Medulla oblongata (tissue), 1 donor: ENCODE results near the gene ANO7.
A peak's percentile ranks its signal among the peaks of the same experiment; 100 is the strongest.

Experiments
- DNase-seq: peaks from one replicate; pipeline ENCODE4 v3.0.0-alpha.2; 2015; ENCODE audit errors: extremely low spot score

The ANO7 gene, protein sequence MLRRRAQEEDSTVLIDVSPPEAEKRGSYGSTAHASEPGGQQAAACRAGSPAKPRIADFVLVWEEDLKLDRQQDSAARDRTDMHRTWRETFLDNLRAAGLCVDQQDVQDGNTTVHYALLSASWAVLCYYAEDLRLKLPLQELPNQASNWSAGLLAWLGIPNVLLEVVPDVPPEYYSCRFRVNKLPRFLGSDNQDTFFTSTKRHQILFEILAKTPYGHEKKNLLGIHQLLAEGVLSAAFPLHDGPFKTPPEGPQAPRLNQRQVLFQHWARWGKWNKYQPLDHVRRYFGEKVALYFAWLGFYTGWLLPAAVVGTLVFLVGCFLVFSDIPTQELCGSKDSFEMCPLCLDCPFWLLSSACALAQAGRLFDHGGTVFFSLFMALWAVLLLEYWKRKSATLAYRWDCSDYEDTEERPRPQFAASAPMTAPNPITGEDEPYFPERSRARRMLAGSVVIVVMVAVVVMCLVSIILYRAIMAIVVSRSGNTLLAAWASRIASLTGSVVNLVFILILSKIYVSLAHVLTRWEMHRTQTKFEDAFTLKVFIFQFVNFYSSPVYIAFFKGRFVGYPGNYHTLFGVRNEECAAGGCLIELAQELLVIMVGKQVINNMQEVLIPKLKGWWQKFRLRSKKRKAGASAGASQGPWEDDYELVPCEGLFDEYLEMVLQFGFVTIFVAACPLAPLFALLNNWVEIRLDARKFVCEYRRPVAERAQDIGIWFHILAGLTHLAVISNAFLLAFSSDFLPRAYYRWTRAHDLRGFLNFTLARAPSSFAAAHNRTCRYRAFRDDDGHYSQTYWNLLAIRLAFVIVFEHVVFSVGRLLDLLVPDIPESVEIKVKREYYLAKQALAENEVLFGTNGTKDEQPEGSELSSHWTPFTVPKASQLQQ

DNA sequence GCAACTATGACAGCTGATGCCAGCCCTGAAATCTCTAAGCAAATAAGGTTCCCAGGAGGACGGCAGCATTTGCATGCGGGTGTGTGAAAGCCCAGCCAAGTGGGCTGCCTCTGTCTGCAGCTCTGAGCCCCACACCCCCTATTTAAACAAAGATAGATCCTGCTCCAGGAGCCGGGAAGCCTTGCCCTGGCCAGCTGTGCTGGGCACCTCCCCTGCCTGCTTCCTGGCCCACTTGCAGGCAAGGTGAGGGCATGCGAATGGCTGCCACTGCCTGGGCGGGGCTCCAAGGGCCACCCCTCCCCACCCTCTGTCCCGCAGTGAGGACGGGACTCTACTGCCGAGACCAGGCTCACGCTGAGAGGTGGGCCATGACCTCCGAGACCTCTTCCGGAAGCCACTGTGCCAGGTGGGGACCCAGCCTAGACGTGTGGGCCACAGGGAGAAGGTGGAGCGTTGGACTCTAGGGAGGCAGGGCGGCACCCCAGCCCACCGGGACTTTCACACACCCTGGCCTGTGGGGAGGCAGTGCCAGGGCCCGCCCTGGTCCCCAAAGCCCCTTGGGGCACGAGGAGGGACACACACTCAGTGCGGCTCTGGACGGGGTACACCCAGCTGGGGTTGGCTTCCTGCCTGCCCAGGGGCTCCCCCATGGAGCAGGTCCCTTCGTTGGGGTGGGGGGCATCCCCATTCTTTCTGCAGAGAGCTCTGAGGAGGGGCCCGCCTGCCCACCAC is at the start of gene ANO7:
TSS of gene ANO7 (plus strand) at position 317 of the 732 bp plus-strand sequence. CDS start 1,387 bp downstream, outside the sequence.
- DNase-seq, result no peak

DNA sequence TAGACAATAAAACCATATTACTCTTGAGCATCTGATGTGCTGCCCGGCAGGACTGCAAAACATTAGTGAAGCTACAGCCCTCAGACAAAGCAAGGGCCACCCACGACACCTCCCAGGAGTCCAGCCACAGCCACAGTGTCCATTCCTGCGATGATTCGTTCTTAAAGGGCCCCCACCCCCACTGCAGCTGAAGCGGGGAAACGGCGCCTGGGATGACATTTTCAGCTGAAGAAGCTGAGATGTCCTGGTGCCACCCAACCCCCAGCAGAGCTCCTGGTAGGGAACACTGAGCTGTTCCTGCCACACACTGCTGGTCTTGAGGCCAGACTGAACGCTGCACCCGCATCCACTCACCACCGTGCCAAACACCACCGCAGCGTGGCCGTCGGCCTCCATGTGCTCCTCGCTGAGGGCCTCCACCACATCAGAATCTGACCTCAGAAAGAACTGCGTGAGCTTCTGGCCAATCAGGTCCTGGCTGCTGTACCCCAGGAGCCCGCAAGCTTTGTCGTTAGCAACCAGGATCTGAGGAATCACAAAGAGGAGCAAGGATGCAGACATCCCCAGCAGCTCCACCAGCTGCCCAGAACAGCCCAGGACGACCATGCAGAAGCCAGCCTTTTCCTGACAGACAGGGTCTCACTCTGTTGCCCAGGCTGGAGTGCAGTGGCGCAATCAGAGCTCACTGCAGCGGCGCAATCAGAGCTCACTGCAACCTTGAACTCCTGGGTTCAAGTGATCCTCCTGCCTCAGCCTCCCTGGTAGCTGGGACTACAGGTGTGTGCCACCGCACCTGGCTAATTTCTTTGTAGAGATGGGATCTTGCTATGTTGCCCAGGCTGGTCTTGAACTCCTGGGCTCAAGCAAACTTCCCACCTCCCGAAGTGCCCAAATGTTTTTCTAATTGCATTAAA is 48.7 kb upstream of the ANO7 start:
- no peak for DNase-seq

DNA sequence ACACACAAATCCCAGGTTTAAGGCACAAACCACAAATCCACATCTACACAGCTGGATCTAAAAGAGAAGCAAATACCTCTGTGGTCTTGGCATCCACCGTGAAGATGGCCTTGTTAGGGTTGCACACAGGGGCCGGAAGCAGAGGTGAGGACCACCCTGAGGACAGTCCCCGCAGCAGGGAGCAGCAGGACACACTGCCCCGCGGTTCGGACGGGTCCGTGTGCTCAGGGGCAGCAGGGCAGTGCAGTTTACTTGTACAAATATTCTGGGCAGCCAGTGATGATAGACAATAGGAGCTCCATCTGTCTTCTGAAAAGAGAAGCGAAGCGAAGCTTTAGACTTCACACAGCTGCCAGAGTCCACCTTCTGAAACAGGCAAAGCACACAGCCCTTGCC is 48.0 kb upstream of the ANO7 start:
- DNase-seq, result no peak

DNA sequence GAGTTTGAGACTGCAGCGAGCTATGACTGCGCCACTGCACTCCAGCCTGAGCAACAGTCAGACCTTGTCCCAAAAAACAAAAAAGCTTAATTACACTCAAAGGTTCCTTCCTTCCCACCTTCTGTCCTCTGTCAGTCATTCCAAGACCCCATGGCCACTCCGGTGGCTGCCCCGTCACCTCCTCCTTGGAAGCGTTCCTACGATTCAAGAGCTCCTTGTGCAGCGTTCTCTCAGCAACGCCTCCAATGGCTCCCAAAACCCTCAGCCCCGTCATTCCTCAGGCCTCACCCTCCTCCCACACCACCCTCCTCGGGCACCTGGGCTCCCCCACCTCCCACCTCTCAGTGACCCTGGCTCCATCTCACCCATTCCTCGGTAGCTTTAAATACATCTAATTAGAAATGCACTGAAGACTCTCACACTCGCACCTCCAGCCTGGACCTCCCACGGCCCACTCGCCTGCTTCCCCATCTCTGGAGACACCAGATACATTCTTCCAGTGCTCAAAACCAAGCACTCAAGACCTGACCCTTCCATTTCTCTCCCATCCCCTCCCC is 47.2 kb upstream of the ANO7 start:
- DNase-seq, result no peak

DNA sequence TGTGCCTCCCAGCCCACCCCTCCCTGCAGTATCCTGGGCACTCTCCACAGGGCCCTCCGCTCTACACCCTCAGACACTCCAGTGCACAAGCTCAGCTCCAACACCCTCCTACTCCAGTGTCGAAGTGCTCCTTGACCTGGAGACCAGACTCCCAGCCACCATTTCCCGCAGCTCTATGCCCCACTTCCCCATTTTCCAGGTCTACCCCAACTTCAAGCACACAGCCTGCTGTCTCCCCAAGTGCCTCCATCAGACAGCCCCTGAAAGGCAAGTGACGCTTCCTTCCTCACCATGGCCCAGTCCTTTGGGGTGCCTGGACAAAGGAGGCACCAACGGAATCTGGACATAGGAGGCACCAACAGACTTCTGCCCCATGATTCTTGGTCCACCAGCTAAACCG is 46.4 kb upstream of the ANO7 start:
- no peak for DNase-seq

DNA sequence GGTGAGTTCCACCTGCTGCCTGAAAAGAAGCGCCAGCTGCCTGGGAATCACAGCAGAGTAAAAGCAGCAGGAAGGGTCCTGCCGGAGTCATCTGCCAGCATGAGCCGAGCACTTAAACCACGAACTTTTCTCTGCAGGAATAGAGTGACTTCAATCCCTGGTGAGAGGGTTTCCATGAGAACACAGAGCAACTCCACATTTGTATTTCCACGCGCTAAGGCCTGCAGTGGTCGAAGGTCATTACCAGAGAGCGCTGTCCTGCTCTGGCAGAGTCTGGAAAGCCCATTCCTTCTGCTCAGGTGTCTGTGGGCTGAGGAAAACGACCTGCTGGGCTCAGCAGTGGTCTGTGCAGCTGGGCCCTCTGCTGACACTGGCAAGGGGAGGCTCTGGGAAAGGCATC is 45.9 kb upstream of the ANO7 start:
- DNase-seq, result no peak

DNA sequence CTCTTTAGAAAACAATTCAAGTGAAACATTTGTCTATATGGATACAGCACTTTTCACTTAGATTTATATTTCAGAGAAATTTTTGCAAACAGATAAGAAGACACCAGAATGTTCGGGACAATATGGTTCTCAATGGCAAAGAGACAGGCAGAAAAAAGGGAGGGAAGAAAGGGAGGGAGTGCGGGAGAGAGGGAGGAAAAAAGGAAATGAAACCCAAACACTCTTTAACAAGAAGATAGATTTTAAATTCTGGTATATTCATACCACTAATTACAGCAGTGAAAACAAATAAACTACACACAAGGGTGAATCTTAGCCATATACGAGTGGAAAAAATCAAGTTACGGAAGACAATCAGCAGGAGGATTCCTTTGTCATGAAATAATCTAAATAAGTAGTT is 42.2 kb upstream of the ANO7 start:
- DNase-seq, result no peak

DNA sequence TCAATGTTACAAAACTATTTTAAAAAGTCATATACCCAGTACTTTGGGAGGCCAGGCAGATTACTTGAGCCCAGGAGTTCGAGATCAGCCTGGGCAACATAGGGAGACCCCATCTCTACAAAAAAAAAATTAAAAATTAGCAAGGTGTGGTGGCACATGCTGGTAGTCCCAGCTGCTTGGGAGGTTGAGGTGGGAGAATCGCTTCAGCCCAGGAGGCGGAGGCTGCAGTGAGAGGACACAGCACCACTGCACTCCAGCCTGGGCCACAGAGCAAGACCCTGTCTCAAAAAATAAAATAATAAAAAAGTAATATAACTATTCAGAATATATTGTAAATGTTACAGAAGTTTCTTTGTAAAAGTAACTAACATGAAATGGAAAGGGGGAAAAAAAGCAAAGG is 41.1 kb upstream of the ANO7 start:
- no peak for DNase-seq

DNA sequence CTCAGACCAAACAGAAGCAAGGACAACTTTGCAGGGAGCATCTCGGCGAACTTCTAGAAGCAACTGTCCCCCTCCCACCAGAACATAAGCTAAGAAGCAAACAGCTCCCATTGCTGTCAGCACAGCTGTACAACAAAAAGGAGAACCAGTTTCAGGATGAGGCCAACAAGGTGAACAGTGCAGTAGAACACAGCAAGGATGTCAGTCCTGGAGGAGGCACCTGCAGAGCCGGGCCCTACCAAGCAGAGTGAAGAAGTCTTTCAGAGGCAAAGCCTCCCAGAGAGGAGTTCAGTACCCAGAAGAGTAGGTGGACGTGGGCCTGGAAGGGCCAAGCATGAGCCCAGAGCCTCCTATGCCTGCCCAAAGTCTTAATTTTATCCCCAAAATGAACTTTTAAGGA is 40.2 kb upstream of the ANO7 start:
- DNase-seq, result no peak

DNA sequence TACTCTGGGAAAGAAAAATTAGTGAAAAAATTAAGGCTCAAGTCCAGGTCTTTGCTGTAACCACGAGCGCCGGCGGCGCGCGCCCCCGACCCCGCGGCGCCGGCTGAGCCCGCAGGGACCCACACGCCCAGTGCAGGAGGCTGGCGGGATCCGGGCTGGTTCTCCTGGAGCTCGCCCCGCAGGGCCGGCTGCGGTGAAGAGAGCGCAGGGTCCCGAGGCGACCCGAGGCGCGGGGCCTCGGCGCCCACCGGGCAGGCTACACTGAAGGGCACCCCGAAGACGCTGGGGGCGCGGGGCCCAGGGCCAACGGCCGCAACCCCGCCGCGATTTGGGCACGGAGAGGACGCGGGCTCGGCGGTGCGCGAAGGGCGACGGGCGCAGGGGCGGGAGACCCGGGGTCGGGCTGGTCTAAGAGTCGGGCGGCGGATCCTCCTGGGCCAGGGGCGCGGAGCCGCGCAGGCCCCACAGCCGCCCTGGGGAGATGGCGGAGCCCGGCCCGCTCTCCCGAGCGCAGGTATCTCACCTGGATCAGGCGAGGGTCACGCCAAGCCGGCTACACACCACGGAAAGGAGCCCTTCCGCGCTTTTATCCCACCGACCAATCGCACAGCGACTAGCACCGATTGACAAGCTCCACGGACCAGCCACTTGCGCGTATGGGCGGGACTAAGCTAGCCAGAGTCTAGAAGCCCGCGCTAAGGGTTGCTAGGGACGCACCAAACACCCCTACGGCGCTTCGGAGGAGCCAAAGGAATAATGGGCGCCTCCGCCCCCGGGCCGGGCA is 39.4 kb upstream of the ANO7 start, which contains the start of gene PASK:
TSS of gene PASK (minus strand) at position 582 of the 784 bp plus-strand sequence. CDS start 6,440 bp downstream, outside the sequence.
- DNase-seq, result peak; percentile 97

DNA sequence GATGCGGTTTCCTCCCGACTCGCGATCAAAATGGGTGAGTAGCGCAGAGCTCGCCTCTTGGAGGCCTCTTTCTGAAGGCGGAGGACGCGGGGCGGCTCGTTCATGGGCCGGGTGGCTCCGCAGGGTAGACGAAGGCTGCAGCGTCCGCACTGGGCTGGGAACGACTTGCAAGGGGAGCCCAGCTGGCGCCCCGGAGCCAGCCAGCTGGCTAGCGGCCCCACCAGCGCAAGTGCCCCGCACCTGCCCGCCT is 38.9 kb upstream of the ANO7 start:
- DNase-seq, result no peak

DNA sequence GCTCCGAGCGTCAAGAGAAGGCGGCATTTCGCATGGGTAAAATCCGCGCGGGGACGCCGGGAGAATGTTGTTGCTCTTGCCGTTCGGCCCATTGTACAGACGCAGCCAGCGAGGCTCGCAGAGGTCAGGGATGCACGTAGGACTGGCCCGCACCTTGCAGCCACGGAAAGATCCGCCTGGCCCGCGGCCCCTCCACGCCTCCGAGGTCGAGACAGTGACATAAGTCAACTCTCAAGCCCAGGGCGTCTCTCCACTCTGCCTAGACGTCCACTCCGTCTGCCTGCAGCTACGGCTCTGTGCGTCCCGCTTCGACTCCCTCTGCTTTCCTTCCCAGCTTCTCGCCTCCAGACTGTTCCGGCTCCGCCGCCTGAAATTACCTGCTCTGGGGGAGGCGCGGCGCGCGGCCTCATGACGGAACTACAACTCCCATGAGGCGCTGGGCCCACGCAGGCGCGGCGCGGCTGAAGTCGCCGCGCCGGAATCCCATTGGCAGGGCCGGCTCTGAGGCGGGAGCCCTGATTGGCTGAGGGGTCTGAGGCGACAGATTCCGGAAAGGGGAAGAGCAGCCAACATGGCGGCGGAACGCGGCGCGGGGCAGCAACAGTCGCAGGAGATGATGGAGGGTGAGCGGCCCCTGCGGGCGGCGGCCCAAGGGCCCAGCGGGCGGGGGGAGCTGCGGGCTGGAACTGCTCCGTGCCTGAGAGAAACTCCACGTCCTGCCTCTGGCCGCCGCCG is 38.4 kb upstream of the ANO7 start, which contains the start of gene PPP1R7:
TSS of gene PPP1R7 (plus strand) at position 543 of the 735 bp plus-strand sequence. CDS start at position 572, 29 bp downstream.
- peak; percentile 97 for DNase-seq

DNA sequence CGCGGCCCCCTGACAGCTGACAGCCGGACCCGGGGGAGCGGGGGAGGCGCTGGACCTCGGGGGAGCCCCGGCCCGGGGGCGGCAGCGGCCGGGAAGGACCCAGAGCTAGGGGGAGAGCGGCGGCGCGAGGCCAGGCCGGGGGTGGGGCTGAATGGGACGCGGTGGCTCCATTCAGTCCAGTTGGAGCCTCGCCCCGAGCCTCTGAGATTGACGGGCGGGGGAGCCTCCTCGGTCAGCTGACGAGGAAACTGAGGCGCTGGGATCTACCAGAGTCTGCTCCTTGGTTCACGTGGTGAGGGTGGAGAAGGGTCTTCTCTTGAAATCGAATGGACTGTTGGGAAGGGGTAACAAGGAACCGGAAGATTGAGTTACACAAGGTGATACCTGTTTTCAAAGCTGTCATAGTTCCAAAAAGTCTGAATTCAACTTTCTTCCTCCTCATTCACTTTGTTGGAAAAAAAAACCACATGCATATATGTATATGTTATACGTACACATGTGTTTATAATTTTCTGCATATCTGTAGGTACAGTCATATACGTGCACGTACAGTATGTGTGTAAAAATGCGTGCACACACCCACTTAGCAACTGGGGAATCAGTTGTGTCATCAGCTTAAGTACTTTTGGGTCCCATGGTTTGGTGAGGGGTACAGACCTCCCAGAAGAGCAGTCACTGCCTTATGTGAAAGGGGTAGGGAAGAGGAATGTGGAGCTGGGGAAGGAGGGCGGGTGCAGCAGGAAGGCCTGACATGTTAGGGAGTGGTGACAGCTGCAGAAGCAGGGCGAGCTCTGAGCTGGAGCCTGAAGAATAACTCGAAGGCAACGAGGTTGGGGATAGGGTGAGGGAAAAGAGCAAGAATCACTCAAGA is 37.6 kb upstream of the ANO7 start:
- peak; percentile 44 for DNase-seq

DNA sequence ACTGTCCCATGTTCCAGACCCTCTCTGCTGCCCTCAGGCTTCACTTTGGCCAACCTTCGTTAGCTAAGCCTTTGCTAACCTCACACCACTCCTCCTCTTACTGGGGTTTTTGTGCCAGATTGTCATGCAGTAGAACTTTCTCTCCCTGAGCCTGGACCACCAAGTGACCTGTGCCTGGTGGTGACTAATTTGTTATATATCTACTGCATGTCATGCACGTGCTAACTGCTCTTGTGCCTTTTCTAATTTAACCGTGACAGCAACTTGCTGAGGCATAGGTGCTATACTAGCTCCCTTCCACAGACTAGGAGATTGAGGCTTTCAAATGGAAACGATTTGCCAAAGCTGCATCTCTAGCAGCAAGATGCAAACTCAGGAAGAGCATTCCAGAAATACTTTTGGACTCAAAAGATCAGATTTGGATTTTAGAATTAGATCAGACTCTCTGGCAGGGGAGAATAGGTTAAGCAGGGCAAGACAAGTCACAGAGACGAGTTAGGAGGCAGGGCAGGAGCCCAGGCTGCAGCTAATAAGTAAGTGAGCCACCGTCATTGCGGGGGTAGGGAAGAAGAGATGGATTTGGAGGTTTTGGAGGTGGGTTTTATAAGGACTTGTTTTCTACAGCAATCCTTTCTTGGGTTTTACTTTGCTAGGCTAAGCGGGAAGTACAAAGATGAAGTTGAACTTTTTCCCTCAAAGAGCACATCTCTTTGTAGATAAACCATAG is 36.4 kb upstream of the ANO7 start:
- DNase-seq, result no peak

DNA sequence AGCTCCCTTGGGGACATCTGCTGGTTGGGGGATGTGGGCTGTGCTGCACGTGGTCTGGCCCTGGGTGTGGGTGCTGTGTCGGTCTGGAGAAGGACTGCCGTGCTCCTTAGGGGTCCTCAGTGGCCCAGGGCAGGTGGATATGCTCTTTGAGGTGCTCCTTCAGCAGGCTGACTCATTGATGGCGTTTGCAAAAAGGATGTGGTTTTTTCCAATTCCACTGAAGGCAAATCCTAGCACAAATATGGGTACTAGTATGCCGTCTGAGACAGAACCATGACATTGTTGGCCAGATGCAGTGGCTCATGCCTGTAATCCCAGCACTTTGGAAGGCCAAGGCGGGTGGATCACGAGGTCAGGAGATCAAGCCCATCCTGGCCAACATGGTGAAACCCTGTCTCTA is 34.9 kb upstream of the ANO7 start:
- no peak for DNase-seq

DNA sequence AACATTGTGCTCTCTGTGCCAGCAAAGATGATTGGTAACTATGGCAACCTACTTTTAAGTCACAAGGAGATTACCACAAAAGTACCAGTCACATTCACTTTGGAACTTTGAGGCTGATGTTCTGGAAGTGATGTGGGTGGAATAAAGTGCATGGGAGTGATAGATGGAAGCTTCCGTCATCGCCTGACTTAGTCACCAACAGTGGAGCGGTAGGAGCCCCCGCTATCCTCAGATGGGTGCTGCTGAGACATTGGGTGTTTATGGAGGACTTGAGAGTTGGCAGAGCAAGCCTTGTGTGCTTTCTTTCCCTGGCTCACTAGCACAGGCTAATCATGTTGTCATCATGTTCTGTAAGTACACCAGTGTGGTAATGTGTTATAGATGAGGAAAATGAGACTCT is 33.6 kb upstream of the ANO7 start:
- no peak for DNase-seq

DNA sequence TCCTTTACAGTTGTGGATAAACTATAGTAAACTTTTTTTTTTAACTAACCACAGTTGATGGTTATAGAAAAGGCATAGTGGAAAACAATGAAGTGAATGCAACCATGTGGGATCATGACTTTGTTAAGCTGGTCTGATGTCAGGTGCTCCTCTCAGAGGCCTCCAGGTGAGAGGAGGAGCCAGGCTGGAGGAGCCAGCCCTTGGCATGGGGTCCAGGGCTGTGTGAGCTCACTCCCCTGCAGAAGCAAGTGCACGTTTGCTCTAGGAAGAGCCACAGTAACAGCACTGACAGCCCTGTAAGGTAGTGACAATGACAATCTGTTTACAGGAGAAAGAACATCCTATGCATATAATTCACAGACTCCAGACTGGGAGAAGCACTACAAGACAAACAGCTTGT is 32.5 kb upstream of the ANO7 start:
- DNase-seq, result no peak

DNA sequence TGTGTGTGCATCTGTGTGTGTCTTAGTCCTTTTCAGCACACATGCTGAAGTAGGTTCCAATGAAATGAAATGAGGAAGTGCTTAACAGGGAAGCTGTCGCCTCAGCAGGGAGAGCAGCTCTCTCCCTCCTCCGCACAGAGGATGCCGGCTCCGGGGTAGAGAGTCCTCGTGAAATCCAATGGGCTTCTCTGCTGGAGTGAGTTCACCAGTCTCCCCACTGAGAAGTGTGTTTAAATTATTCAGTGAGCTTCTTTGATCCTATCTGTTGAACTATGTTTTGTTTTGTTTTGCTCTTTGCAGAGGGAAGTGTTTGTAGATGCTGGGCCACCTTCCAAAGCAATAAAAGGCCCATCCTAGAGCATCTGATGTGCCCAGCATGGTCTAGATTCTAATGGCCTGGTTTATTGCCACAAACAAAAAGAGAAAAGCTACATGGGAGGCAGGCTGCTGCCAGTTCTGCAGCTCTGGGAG is 31.5 kb upstream of the ANO7 start:
- DNase-seq, result peak; percentile 18
